ENCODE data around the gene CHST15.

Gene CHST15

DNA sequence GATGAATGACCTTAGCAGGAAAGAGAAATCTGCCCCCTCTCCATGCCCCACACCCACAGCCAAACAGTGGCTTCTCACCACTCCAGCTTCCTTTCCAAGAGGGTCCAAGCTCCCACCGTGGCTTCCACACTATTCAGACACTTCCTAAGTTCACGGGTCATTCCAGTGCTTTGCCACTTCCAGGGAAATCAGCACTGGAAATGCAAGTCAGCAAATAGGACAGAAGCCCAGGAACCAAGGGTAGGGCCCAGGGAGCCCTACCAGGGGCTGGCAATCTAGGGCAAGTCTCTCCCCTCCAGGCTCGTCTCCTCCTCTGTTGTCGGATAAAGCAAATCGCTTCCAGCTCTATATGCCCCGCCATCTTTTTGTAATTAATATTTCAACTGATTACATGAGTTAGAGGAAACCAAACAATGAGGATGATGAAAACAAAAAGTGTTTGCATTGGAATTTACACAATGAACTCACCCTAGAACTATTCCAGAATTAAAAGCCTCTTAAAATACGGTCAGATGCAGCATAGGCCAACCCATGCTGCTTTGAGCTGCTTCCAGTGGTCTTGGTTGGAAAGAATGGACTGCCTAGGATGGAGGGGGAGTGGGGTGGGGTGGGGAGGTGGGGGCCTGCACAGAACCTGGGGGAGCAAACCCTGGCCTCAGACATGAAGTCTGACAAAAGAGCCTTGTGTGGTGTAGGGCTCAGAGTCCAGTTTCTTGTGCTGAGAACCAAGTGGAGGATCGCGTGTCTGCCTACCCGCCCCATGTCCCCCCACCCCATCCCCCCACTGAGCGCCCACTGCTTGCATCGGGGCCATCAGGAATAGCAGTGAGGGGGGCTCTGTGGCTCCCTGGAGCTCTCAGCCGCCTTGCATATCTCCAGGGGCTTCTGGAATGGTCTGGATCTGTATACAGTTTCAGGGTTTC lies 127.2 kb downstream of the CHST15 start:
- no peak for DNase-seq (ENCODE audit: low read depth in 2 of 2)

- DNase-seq (ENCODE audit: low read depth in 2 of 2): no peak
Measured at GRCh38 chr10:123964953-123965352, 128.4 kb downstream of the CHST15 start.

- no peak for DNase-seq (ENCODE audit: low read depth in 2 of 2)
Measured at GRCh38 chr10:123962756-123963530, 130.5 kb downstream of the CHST15 start.

GRCh38 chr10:123958241-123958640 lies 135.2 kb downstream of the CHST15 start:
- DNase-seq (ENCODE audit: low read depth in 2 of 2): no peak

Data from stimulated activated CD8-positive, alpha-beta memory T cell treated with anti-CD3 and anti-CD28 coated beads, Interleukin-15, amount 100 ng/mL, for 4 hours (primary cell).